Measurements from ENCODE around the gene ANAPC2. TPM values are rescaled to one million over a fixed set of nuclear protein-coding genes. Genes with fewer than 3 reads are reported as not detected.

The ANAPC2 gene
- total and polyA plus RNA-seq, 8 donors: 22.2 to 122 (median 34.7) TPM

DNA sequence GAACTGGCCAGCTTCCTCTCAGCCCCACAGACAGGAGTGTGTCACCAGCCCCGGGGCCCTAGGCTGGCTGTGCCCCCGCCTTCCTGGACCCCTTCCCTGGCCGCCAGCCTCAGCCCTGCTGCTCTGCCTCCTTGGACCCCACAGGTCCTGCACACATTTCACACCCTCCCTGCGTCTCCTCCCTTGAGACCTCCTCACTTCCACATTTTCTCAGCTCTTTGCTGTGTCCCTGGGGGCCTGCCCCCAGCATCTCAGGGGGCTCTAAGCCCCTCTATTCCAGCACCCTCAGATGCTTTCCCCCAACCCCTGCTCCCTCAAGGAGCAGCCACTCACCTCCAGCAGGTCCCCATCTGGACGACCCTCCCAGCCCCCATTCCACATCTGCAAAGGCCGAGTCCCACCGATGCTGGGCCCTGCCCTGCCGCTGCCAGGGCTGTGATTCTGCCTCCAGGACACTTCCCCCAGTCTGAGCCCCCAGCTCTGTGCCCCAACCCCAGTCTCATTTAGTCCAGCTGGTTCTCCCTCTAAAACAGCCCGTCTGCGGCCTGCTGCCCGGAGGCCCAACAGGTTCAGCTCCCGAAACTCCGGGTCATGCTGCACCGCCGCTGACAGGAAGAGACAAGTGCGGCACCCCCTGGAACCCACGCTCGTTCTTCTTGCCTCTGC lies 46.5 kb upstream of the ANAPC2 start:
- Histone ChIP-seq H3K36me3 (no peaks in the 10 kb centered on the region), H3K9me3 (no peaks in the 10 kb centered on the region), H3K4me1 (peaks cover 5 to 19% (median 10%) of the 10 kb centered on the region in 3 donors), H3K27ac (no peak overlapping the region), H3K4me3 (no peak overlapping the region), H3K27me3 (no peaks in the 10 kb centered on the region)
- FAIRE-seq (no peak), DNase-seq (no peak), ATAC-seq (no peak)
- WGBS, 2 donors: 67 to 82% methylated on average over 17 to 18 of the region's 18 CpGs
- TF ChIP-seq, protein P1, sequence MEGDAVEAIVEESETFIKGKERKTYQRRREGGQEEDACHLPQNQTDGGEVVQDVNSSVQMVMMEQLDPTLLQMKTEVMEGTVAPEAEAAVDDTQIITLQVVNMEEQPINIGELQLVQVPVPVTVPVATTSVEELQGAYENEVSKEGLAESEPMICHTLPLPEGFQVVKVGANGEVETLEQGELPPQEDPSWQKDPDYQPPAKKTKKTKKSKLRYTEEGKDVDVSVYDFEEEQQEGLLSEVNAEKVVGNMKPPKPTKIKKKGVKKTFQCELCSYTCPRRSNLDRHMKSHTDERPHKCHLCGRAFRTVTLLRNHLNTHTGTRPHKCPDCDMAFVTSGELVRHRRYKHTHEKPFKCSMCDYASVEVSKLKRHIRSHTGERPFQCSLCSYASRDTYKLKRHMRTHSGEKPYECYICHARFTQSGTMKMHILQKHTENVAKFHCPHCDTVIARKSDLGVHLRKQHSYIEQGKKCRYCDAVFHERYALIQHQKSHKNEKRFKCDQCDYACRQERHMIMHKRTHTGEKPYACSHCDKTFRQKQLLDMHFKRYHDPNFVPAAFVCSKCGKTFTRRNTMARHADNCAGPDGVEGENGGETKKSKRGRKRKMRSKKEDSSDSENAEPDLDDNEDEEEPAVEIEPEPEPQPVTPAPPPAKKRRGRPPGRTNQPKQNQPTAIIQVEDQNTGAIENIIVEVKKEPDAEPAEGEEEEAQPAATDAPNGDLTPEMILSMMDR (IDR thresholded peaks at IDR 0.05): no peak
- intact Hi-C loops (cut with DNase I): loop anchor here (5.0 to 10.0 kb wide), 3 partner anchors 43 to 120 kb away; partner anchors contain the start of gene DPP7 (in 1 of the 3)

DNA sequence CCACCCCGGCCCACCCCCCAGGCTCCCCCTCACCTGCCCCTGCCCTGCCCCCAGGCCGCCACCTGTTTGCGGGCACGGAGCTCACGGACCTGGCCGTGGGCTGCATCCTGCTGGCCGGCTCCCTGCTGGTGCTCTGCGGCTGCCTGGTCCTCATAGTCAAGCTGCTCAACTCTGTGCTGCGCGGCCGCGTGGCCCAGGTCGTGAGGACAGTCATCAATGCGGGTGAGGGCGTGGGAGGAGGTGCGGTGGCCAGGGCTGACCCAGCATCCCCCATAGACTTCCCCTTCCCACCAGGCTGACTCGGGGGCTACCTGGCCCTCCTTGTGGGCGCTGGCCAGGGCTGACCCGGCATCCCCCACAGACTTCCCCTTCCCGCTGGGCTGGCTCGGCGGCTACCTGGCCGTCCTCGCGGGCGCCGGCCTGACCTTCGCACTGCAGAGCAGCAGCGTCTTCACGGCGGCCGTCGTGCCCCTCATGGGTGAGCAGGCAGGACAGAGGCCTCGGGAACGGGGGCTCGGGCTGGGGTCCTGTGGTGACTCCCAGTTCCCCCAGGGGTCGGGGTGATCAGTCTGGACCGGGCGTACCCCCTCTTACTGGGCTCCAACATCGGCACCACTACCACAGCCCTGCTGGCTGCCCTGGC lies 45.8 kb upstream of the ANAPC2 start:
- ATAC-seq (no peak), FAIRE-seq (no peak), DNase-seq (no peak)
- WGBS, 2 donors: 21 to 31% methylated on average over 39 to 40 of the region's 40 CpGs
- Histone ChIP-seq H3K4me3 (no peak overlapping the region), H3K27me3 (no peaks in the 10 kb centered on the region), H3K36me3 (no peaks in the 10 kb centered on the region), H3K9me3 (no peaks in the 10 kb centered on the region), H3K27ac (no peak overlapping the region), H3K4me1 (peaks cover 5 to 12% (median 10%) of the 10 kb centered on the region in 3 donors)
- TF ChIP-seq, protein P1 (IDR thresholded peaks at IDR 0.05): no peak
- intact Hi-C loops (cut with DNase I): loop anchor here (5.0 to 10.0 kb wide), 2 partner anchors 117 to 119 kb away; partner anchors contain the start of gene DPP7 (in 1 of the 3)

DNA sequence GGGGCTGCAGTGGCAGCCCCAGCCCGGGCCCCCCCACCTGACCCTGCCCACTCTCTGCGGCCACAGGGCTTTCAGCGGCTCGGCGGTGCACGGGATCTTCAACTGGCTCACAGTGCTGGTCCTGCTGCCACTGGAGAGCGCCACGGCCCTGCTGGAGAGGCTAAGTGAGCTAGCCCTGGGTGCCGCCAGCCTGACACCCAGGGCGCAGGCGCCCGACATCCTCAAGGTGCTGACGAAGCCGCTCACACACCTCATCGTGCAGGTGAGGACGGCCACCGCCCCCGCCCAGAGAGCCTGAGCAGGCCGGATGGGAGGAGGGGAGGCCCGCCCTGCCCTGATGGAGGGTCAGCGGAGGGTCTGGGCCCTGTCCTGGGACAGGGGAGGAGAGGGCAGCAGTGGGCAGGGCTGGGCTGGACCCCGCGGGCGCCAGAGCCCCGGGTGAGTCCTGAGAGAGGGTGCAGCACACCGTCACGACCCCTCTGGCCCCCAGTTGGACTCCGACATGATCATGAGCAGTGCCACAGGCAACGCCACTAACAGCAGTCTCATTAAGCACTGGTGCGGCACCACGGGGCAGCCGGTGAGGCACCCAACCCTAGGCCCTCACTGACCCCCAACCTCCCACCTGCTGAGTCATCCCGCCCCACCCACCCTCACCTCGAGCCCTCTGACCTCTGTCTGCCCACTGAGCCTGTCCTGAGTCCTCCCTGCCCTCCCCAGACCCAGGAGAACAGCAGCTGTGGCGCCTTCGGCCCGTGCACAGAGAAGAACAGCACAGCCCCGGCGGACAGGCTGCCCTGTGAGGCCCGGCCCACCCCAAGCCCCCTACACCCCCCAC lies 45.0 kb upstream of the ANAPC2 start:
- DNase-seq: no peak
- peaks cover 5 to 10% (median 8%) of the 10 kb centered on the region in 3 donors for H3K4me1 ChIP-seq
- no peaks in the 10 kb centered on the region for H3K36me3 ChIP-seq
- H3K27me3 ChIP-seq: no peaks in the 10 kb centered on the region
- no peaks in the 10 kb centered on the region for H3K9me3 ChIP-seq
- H3K27ac ChIP-seq: no peak overlapping the region
- TF ChIP-seq, protein P1 (IDR thresholded peaks at IDR 0.05): no peak
- intact Hi-C loops (cut with DNase I): loop anchor here (5.0 to 10.0 kb wide), 2 partner anchors 116 to 119 kb away; partner anchors contain the start of gene DPP7 (in 1 of the 3)
- 61 to 68% methylated on average over 38 to 40 of the region's 40 CpGs for WGBS, 2 donors
- ATAC-seq: no peak
- no peak overlapping the region for H3K4me3 ChIP-seq
- FAIRE-seq: no peak

DNA sequence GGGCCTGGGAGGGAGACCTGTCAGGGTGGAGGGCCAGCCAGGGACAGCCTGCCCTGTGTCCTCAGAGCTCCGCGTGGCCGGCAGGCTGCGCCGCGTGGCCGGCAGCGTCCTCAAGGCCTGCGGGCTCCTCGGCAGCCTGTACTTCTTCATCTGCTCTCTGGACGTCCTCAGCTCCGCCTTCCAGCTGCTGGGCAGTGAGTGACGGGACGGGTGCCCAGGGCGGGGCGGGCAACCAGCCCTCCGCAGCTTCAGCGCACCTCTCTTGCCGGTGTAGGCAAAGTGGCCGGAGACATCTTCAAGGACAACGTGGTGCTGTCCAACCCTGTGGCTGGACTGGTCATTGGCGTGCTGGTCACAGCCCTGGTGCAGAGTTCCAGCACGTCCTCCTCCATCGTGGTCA lies 44.1 kb upstream of the ANAPC2 start:
- no peak overlapping the region for H3K27ac ChIP-seq
- H3K4me1 ChIP-seq: peaks cover 6 to 12% (median 7%) of the 10 kb centered on the region in 3 donors
- no peak overlapping the region for H3K4me3 ChIP-seq
- H3K27me3 ChIP-seq: no peaks in the 10 kb centered on the region
- no peaks in the 10 kb centered on the region for H3K36me3 ChIP-seq
- FAIRE-seq: no peak
- 63 to 87% methylated on average over 15 to 24 of the region's 24 CpGs for WGBS, 2 donors
- intact Hi-C loops (cut with DNase I): loop anchor here (5.0 to 10.0 kb wide), 2 partner anchors 115 to 118 kb away; partner anchors contain the start of gene DPP7 (in 1 of the 3)
- no peaks in the 10 kb centered on the region for H3K9me3 ChIP-seq
- TF ChIP-seq, protein P1 (IDR thresholded peaks at IDR 0.05): no peak
- DNase-seq: no peak
- no peak for ATAC-seq

All from pancreas (tissue), 10 donors.